K562 (cell line): ENCODE results near the gene SPDYE4.

Experiments used
- BDP1 ChIP-seq: IDR thresholded peaks from 3 replicates; pipeline ENCODE4 v1.6.1; 2011; ENCODE audit not compliant: insufficient read length, insufficient read depth
- CTCF ChIP-seq, 3 experiments: IDR thresholded peaks in 2 of 3; conservative IDR thresholded peaks in 1 of 3; 2 replicates each; pipeline ENCODE4 v1.5.1; 2011 to 2012; ENCODE audit warnings: low read length in 3 of 3, mild to moderate bottlenecking in 3 of 3, control low read depth in 2 of 3, improper control_type of control experiment in 1 of 3, inconsistent platforms in 1 of 3, low read depth in 1 of 3, mixed read lengths in 1 of 3, moderate library complexity in 1 of 3; ENCODE audit not compliant: insufficient read depth in 2 of 3
- E2F8 ChIP-seq: fragments of 450-650 bp; IDR thresholded peaks from 2 replicates; pipeline ENCODE4 v1.7.1; 2018; ENCODE audit warnings: mild to moderate bottlenecking, low read depth; ENCODE audit not compliant: partially characterized antibody
- FOXP4 ChIP-seq: sonication (generic); formaldehyde crosslinking; IDR thresholded peaks from 2 replicates; pipeline ENCODE4 v1.8.0; 2022; ENCODE audit warnings: mild to moderate bottlenecking, missing genetic modification reagents, borderline replicate concordance
- HBP1 ChIP-seq: fragments of 450-650 bp; formaldehyde crosslinking; IDR thresholded peaks from 2 replicates; pipeline ENCODE4 v1.4.0; 2022; ENCODE audit warnings: missing genetic modification characterization
- TBL1XR1 ChIP-seq, 2 experiments: IDR thresholded peaks; 2 replicates each; pipeline ENCODE4 v1.6.1; 2012; ENCODE audit warnings: improper control_type of control experiment in 2 of 2, low read length in 2 of 2, mild to moderate bottlenecking in 1 of 2

DNA sequence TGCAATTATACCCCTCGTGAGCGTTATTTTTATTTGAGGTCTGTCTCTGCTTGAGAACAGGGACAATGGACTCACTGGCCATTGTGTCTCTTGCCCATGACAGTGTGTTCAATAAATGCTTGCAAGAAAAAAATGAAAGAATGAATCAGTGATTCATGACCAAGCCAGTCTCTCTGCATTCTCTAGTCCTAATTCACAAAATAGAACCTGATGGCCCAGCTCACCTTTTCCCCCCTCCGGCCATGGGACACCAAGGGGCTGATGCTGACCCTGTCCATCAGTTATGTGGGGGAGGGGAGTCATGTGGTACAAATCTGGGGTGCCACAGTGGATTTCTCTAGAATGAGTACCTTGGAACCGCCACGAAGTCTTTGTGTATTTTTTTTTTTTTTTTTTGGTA, 51.9 kb downstream of the SPDYE4 start:
- TF ChIP-seq TBL1XR1 (IDR thresholded peaks at IDR 0.05; ENCODE audit: low read length in 2 of 2) (no peak), CTCF (IDR thresholded peaks at IDR 0.05 in 2 of 3, conservative IDR thresholded peaks at IDR 0.05 in 1 of 3; ENCODE audit: insufficient read depth in 2 of 3, low read depth in 1 of 3, low read length in 3 of 3) (no peak), FOXP4 (CRISPR knock-in tag) (no peak), HBP1 (CRISPR knock-in tag) (no peak), BDP1 (no peak), E2F8 (no peak)
